Fibroblast of lung (primary cell): ENCODE results near the gene OR56B4.

Experiments used
- CTCF ChIP-seq, 2 donors: IDR thresholded peaks in 1 of 2; conservative IDR thresholded peaks in 1 of 2; 1 replicate in 1 of 2; 2 replicates in 1 of 2; pipeline ENCODE4 v1.5.1; 2011 to 2012; ENCODE audit warnings: low read length in 2 of 2, control low read depth in 1 of 2, inconsistent platforms in 1 of 2, low read depth in 1 of 2, mild to moderate bottlenecking in 1 of 2
- EZH2 ChIP-seq: IDR thresholded peaks from 2 replicates; pipeline ENCODE4 v1.5.1; 2012; ENCODE audit warnings: low read length, control low read depth, mild to moderate bottlenecking; ENCODE audit errors: missing control alignments

- TF ChIP-seq CTCF (conservative IDR thresholded peaks at IDR 0.05 in 1 of 2, IDR thresholded peaks at IDR 0.05 in 1 of 2; ENCODE audit: low read depth in 1 of 2, low read length in 2 of 2), result no peak
- TF ChIP-seq EZH2, result no peak
Observed at GRCh38 chr11:6152126-6152525, 44.6 kb downstream of the OR56B4 start.
